GM19023 (cell line): ENCODE results near the gene MOB3A.

ENCODE experiments used
- ATAC-seq: cut with Tn5 transposase; IDR thresholded peaks from one replicate; pipeline ENCODE4 v1.9.1; 2021; ENCODE audit warnings: mild to moderate bottlenecking, moderate library complexity; ENCODE audit not compliant: unreplicated experiment

Gene MOB3A

DNA sequence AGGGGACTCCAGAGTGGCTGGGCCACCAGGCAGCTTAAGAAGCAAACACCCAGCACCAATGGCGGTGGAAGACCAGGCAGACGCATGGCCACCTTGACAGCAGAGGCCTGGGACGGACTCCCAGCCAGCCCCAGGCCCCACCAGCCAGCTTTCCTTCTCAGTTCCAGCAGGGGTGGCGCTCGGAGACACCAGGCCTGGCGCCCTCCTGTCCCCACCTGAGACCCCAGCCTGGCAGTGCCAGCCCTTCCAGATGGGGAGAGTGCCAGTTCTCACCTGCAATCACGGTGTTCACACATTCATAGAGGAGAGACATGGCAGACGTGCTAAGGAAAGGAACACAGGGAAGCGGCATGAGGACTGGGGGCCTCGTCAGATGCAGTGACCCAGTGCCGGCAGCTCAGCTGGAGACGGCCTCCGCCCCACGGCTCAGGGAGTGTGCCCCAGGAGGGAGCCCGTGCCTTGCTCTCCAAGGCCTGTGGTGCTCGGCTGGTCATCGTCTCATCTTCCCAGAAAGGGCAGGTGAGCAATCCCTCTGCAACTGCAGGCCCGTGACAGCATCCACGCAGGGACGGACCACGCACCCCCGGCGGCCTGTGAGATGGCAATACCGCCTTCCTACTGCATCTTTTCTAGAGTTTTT is 30.9 kb upstream of the MOB3A start:
- ATAC-seq, result no peak

DNA sequence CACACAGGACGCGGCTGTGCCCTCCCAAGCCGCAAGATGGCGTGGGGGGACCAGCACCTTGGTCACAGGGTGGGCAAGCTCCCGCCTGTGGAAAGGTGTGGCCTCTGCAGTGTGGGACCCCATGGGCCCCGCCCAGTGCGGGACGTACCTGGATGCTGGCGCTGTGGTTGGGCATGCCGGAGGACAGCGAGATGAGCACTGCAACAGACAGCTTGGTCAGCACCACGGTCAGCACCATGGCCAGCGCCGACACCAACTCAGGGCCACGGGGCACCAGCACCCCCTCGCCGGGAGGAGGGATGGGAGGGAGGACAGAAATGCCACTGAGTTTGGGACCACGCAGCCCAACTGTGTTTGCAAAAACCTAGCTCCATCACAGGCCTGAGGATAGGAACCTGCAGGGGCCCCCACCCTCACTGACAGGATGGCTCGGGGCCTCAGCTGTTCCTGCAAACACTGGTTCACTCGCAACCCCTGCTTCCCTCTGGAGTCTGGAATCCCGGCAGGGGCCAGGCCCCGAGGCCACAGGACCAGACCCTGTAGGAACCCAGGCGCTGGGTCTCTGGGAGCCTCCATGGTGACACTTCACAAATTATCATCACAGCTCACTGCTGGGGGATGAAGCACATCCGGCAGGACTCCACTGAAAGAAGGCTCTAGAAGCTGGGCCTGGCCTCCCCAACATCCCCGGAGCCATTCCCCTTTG is 27.7 kb upstream of the MOB3A start:
- no peak for ATAC-seq

DNA sequence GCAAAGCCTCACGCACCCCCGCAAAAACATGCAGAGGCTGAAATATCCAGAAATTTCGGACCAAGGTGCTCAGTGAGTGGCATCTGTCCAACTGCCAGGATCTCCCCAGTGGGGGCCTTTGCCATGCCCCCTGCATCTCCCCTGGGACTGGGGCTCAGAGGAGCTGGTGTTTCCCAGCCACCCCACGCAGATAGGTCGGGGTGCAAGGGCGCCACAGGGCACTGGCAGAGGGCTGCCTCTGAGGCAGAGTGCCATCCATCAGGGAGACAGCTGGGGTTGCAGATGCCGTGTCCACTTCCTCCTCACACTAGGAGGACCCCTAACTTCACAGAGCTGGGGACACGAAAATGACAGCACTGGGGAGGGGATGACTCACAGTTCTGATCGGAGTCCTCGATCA is 26.9 kb upstream of the MOB3A start:
- ATAC-seq, result no peak

DNA sequence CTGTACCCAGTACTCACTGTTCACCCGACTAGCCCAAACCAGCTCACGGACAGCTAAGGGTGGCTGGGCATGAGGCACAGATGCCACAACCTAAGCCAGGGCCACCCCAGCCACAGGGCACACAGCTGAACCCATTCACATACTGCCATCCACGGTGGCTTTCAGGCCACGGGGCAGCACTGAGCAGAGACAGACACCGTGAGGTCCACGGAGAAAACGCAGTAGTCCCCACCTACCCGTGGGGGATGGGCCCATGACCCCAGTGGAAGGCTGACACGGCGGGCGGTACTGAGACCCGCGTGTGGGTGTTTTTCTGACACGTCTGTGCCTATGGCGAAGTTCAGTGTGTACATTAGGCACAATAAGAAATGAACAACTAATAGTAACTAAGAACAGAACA is 26.1 kb upstream of the MOB3A start:
- ATAC-seq, result no peak

DNA sequence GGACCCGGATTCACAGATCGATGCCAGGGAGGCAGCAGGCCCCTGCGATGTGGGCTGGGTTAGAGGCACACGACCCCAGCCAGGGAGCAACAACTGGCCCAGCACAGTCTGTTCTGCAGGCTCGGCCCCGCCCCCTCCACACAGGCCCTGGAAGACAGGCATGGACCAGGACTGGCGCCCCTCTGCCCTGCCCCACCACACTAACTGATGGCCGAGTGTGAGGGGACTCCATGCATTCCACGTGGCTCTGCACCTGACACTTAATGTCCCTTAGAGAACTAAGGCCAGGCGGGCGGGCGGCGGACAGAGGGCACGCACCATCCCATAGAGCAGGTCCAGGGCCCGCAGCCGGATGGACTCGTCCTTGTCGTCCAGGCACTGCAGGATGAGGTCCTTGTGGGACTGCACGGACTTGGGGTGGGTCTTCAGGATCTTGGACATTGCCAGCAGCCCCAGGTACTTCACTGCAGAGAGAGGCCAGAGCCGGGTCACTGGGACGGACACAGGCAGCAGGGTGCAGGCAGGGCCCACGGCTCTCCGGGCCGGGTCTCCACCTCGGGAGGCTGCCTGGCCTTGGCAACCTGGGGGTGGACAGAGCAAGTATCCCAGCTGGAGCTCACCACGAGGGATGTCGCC is 25.4 kb upstream of the MOB3A start:
- no peak for ATAC-seq

DNA sequence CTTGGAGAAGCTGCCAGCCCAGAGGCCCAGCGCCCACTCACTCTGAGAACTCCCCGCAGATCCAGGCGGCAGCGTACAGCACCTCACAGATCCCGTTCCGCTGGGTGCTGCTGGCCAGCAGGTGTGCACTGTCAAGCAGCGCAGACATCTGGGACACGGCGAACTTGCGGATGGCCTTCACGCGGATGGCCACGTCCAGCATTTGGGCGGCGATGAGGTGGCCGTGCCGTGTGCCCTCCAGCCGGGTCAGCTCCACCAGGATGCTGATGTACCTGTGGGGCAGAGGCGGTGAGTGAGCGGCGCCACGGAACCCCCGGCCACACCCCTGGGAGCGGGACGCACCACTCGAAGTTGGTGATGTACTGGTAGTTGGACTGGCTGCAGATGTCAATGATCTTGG is 24.7 kb upstream of the MOB3A start:
- no peak for ATAC-seq

DNA sequence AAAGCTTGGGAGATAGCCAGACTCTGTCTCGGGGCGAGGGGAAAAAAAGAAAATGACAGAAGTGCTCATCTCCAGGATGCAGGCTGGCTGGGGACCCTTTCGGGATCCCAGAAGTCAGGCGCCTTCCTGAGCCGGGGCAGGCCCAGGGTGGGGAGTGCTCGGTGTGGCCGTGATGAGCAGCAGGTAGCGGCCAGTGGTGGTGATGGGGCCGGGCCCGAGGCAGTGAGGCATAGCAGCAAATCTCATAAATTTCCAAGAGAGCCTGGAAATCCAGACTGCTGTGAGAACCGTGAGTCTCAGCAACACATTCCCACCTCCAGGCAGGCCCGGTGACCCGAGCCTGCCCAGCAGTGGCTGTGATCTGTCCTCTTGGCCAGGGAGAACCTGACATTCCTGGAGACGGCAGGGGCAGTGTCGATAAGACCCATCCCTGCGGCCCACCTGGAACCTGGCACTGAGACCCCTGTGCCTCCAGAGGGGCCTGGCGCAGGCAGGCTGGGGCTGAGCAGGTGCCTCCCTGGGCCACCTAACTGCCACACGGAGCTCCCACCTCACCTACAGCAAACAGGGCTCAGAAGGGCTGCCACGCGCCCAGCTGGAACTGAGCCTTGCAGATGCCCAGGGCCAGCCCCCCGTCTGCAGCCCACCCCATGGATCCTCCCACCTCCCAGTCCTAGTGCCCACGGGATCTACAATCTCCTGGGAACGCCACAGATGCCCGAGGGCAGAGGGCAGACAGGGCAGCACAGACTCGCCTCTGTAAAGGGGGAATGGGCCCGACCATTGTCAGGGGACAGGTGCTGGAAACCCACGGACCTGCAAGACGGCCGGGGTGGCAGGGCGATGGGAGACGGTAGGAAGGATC is 24.0 kb upstream of the MOB3A start:
- ATAC-seq, result no peak

DNA sequence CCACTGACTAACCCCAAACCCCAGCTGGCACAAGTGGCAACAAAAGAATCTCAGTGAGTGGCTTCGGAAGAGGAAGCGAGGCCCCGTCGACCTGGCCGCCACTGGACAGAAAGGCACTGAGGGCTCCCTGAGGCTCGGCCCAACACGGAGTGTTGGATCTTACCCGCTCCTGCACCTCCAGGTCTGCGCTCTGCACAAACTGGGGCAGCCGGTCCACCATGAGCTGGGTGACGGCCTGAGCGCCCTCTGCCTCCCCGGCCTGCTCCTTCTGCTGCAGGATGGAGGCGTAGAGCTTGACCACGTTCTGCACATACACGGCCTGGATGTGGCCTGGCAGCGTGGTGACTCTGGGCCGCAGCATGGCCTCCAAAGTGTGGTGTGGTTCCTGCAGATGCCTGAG is 22.3 kb upstream of the MOB3A start:
- ATAC-seq, result no peak

DNA sequence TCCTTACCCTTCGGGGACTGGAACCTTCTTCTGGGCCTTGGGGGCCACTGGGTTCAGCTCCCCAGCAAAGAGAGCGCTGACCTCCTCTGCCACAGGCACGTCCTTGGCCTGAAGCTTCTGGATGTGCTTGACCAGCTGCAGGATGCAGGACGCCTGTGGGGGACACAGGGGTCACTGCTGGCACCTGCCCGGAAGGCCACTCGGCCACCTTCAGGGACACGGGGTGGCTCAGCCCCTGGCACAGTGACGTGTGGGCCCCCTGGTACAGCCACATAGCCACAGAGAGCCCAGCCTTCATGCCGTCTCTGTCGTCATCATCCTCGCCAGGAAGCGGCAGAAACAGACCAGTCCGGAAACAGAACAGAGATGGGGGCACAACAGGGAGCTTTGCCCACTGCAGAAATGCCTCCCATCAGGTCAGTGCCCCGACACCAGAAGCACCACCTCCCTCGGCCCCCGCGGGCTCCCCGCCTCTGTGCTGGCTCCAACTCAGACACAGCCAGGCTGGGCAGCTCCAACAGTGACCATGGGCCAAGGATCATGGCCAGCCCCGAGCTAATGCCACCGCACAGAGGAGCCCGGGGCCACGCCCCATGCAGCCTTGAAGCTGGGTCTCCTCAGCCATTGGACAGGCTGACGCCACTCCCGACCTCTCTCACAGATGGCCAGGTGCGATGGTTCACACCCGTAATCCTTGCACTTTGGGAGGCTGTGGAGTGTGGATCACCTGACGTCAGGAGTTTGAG is 21.3 kb upstream of the MOB3A start:
- ATAC-seq, result no peak

DNA sequence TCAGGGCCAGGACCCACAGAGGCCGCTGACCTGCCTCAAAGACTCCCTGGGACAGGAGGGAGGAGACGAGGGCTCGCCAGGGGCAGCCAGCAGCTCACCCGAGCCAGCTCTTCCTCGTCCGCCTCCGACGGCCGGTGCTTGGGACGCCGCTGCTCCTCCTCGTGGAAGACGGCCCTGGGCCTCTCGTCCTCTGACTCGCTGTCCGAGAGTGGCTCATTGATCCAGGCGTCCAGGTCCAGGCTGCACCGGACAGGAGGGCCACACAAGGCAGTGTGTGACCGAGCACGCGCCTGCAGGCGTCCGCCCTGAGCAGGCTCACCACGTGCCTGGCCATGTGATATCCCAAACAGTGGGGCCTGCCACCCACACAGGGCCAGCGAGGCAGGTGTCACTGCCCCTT is 20.4 kb upstream of the MOB3A start:
- no peak for ATAC-seq

DNA sequence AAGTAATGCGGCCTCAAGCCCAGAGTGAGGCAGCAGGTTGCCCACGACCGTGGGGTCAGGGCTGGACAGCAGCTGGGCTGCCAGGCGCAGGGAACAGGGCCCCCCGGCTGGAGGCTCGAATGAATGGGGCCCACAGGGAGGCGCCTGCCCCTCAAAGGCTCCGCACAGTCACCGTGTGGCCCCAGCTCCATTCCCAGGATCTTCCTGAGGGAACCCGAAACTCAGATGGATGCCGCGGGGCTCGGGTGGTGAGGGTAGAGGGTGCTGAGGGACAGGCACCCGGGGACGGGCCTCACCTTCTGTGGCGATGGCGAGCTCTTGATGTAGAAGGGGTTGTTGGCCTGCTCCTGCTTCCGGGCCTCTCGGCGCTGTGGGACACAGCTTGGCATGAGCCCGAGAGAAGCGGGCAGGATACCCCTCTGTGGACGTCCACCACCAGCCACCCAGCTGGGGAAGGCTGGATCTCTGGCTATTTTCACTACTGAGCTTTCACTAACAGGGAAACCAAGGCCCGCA is 19.8 kb upstream of the MOB3A start:
- ATAC-seq, result no peak

DNA sequence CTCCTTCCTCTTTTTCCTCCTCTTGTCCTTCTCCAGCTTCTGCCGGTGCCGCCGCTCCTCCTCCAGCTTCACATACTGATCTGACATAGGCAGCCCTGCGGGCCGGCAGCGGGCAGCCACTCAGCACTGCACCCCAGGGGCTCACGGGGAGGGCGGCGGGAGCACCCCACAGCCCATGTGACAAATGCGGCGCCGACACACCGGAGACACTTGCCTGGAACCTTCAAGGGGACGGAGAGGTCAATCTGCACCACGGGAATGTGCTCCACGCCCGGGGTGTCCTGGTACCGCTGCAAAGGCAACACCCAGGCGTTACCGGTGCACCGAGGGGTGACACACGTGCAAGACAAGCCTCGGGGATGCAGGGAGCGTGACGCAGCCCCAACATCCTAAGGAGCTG is 19.2 kb upstream of the MOB3A start:
- ATAC-seq, result no peak

DNA sequence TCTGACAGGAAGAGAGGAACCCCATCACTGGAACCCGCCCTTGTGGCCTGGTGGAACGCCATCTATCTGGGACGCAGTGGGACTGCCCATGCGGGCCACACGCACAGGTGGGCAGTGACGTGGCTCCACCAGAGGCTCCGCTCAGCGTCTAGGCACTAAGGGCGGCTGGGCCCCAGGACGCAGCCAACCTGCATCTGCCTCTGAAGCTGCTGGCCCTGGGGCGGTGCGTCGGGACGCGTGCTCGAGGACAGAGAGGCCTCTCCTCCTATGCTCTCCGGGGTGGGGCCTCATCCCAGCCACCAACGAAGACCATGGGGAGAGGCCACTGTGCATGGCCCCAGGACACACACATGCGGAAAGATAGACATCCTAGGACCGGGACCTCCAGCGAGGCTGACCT is 18.7 kb upstream of the MOB3A start:
- ATAC-seq, result no peak

DNA sequence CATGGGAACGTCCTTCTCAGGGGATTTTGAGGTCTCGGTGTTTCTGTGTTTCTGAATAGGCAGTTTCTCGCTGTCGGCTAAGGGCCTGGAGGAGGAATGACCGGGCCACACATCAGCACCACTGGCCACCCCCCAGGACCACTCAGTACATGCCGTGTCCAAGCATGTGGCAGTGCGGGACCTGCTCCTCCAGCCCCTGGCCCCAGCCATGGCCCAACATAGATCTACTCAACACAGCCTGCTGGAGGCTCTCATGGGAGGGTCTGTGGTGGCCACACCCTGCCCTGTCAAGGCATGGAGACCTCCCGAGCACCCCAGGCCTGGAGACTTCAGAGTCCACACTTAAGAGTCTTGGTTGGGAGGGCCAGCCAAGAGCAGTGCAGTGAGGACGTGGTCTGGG is 18.1 kb upstream of the MOB3A start:
- no peak for ATAC-seq

DNA sequence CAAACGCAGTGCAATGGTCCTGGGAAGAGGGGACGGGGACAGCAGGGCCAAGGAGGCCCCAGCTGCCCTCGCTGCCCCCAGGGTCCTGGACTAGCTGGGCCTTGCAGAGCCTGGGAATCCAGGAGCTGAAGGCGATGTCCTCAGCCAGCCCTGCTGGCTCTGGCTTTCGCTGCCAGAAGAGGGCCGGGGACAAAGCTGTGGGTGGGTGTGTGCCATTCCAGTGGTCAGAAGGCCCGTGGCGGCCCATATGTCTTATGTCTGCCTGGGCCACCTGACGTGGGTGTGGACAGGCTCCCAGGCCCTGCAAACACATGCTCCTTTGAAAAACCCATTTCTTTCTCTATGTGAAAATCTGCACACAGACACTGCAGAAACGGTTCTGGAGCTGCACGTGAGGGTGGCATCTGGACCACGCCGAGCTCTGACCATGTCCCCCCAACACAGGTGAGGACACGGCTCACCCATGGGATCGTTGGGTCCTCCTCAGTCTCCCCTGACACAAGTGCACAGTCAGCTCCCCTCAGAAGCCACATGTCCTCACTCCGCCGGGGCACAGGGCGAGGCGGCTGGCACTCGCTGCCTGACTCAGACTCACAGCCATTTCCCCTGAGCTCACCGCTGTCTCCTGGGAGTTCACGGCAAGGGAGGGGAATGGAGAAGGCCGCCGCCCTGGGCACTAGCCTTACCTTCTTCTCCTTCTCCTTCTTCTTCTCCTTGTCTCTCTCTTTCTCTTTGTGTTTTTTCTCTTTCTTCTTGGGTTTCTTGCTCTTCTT is 17.5 kb upstream of the MOB3A start:
- no peak for ATAC-seq

DNA sequence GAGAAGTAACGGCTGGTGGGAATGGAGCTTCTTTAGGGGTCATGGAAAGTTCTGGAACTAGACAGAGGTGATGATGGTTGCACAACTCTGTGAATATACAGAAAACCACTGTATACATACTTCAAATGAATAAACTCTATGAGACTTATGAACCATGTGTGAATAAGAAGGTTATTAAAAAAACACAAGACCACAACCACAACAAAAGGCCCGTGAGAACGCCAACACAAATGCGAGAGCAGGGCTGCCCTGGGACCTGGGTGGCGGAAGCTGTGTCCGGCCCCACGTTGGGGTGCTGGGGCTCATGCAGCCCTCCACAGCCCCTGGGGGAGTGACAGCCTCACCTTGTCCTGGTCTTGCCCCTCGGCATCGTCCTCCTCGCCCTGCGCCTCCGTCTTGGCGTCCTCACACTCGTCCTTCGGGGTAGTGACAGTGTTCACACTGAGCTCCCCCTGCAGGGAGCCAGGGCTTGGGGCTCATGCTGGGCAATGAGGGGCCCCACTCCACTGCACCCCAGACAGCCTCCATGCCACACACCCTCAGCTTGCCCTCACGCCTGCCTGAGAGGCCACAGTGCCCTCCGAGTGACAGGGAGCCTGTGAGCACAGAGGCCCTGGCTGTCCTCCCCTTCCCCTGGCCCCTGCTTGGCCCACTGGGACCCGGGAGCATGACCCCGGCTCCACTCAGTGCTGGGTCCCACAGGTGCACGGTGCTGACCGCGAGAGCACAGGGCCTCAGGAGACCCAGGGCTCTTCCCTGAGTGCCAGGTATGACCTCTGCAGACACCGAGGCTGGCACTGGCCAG is 16.6 kb upstream of the MOB3A start:
- no peak for ATAC-seq

DNA sequence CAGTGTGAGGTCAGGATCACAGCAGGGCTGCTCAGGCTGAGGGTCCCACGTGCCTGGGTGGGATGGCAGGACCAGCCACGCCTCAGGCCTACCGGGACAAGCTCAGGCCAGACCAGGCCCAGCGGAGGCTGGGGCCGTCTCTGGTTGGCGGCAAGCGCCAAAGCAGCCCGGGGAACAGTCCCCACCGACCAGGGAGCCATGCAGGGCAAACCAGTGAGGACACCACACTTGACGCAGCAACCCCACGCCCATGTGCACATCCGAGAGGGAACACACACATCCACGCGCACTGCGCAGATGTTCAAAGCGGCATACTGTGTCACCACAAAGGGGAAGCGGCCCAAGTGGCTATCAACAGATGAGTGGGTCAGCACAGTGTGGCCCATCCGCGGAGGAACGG is 15.8 kb upstream of the MOB3A start:
- no peak for ATAC-seq

DNA sequence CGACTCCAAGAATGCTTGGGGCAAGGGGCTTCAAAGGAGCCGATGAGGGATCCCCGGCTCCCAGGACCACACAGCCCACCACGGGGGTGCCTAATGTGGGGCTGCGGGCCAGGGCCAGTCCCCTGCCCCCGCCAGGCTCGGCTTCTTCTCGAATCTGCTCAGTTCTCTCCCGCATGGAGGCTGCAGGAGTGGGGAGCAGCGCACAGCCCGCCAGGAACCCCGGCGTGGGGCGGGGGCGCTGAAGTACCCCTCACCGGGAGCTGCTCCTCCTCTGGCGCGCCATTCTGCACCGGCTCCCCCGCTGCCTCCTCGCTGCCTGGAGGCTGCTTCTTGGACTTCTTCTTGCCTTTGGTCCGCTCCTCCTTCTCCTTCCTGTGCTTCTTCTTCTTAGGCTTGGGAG is 15.3 kb upstream of the MOB3A start:
- ATAC-seq, result no peak

DNA sequence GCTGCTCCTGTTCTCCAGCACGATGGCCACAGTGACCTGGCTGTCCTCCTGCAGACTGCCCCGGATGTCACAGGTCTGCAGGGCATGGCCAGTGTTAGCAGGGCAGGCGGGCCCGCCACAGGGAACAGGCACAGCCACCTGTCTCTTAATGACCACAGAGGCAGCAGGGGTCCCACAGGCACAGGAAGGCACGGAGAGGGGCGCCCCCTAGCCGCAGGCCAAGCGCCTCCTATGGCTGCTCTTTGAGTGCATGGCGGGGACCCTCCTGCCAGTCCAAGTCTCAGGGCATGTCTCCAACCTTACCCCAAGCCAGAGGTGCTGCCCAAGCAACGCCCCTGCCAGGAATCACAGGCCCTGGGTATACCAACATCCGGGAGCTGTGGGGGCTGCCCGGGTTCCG is 14.7 kb upstream of the MOB3A start:
- no peak for ATAC-seq
